HEK293 (cell line): ENCODE measurements around the gene HOMER1.
A peak's percentile ranks its signal among the peaks of the same experiment; 100 is the strongest.

Source experiments
- CTCF ChIA-PET: fragments of 350-600 bp; formaldehyde crosslinking; extraction: SDS; loops from one replicate; lab custom pipeline; 2021; ENCODE audit warnings: antibody characterized with exemption; lab: Yijun Ruan, JAX
- POLR2A ChIA-PET: fragments of 300-600 bp; formaldehyde crosslinking; extraction: SDS; loops from one replicate; lab custom pipeline; 2020; ENCODE audit warnings: antibody characterized with exemption, inconsistent platforms; lab: Yijun Ruan, JAX
- H3K27ac ChIP-seq: fragments of 200-500 bp; sonication (Bioruptor generic); 2 replicates; pipeline ENCODE4 v1.5.1; 2014; ENCODE audit warnings: low read depth, low read length, control low read depth, inconsistent platforms; ENCODE audit errors: extremely low read depth
- H3K36me3 ChIP-seq, 2 experiments: fragments of 200-500 bp in 1 of 2; sonication (Bioruptor generic) in 1 of 2; 1 replicate in 1 of 2; 2 replicates in 1 of 2; pipeline ENCODE4 v1.5.1; 2014 to 2017; ENCODE audit warnings: inconsistent platforms in 2 of 2, low read length in 2 of 2; ENCODE audit not compliant: control insufficient read depth in 2 of 2, insufficient read depth in 1 of 2
- H3K4me1 ChIP-seq: fragments of 200-500 bp; sonication (Bioruptor generic); 2 replicates; pipeline ENCODE4 v1.5.1; 2014; ENCODE audit warnings: mild to moderate bottlenecking, low read length, inconsistent platforms; ENCODE audit not compliant: control insufficient read depth, insufficient read depth
- H3K4me3 ChIP-seq: 2 replicates; pipeline ENCODE4 v1.5.1; 2011; ENCODE audit warnings: low read depth, mild to moderate bottlenecking, control low read depth, low read length, moderate library complexity
- H3K9me3 ChIP-seq: fragments of 200-500 bp; sonication (Bioruptor generic); 2 replicates; pipeline ENCODE4 v1.5.1; 2014; ENCODE audit warnings: low read depth, low read length, inconsistent platforms; ENCODE audit not compliant: control insufficient read depth, insufficient read depth
- BCL6B ChIP-seq: fragments of 450-650 bp; formaldehyde crosslinking; IDR thresholded peaks from 2 replicates; pipeline ENCODE4 v1.5.1; 2017; ENCODE audit warnings: missing biosample characterization, missing genetic modification characterization
- KLF16 ChIP-seq: fragments of 450-650 bp; formaldehyde crosslinking; IDR thresholded peaks from 2 replicates; pipeline ENCODE4 v1.5.1; 2017; ENCODE audit warnings: missing biosample characterization, missing genetic modification characterization
- PRDM6 ChIP-seq: fragments of 450-650 bp; formaldehyde crosslinking; IDR thresholded peaks from 2 replicates; pipeline ENCODE4 v1.5.1; 2017; ENCODE audit warnings: missing biosample characterization, missing genetic modification characterization
- SETDB1 ChIP-seq: IDR thresholded peaks from one replicate; pipeline ENCODE4 v1.6.1; 2017; ENCODE audit warnings: mild to moderate bottlenecking, low read length, moderate library complexity, mixed read lengths; ENCODE audit not compliant: insufficient read length
- ZBTB10 ChIP-seq: fragments of 450-650 bp; formaldehyde crosslinking; IDR thresholded peaks from 2 replicates; pipeline ENCODE4 v1.5.1; 2016; ENCODE audit warnings: missing biosample characterization, missing genetic modification characterization
- ZFP69B ChIP-seq: fragments of 450-650 bp; formaldehyde crosslinking; IDR thresholded peaks from 2 replicates; pipeline ENCODE4 v1.5.1; 2016; ENCODE audit warnings: missing biosample characterization, missing genetic modification characterization
- ZNF121 ChIP-seq: fragments of 450-650 bp; formaldehyde crosslinking; IDR thresholded peaks from 2 replicates; pipeline ENCODE4 v1.5.1; 2016; ENCODE audit warnings: missing biosample characterization, missing genetic modification characterization
- ZNF132 ChIP-seq: fragments of 450-650 bp; formaldehyde crosslinking; IDR thresholded peaks from 2 replicates; pipeline ENCODE4 v1.5.1; 2017; ENCODE audit warnings: missing biosample characterization, missing genetic modification characterization, borderline replicate concordance
- ZNF146 ChIP-seq: fragments of 450-650 bp; formaldehyde crosslinking; IDR thresholded peaks from 2 replicates; pipeline ENCODE4 v1.5.1; 2016; ENCODE audit warnings: missing biosample characterization, missing genetic modification characterization
- ZNF18 ChIP-seq: fragments of 450-650 bp; formaldehyde crosslinking; IDR thresholded peaks from 2 replicates; pipeline ENCODE4 v1.5.1; 2016; ENCODE audit warnings: missing biosample characterization, missing genetic modification characterization
- ZNF19 ChIP-seq: fragments of 450-650 bp; formaldehyde crosslinking; IDR thresholded peaks from 2 replicates; pipeline ENCODE4; 2016; ENCODE audit warnings: missing biosample characterization, missing genetic modification characterization, low read depth
- ZNF350 ChIP-seq: fragments of 450-650 bp; formaldehyde crosslinking; IDR thresholded peaks from 2 replicates; pipeline ENCODE4 v1.5.0; 2017; ENCODE audit warnings: missing biosample characterization, mild to moderate bottlenecking, missing genetic modification characterization
- ZNF654 ChIP-seq: fragments of 450-650 bp; formaldehyde crosslinking; IDR thresholded peaks from 2 replicates; pipeline ENCODE4 v1.5.1; 2016; ENCODE audit warnings: low read depth, missing biosample characterization, missing genetic modification characterization
- ZSCAN18 ChIP-seq: fragments of 450-650 bp; formaldehyde crosslinking; IDR thresholded peaks from 2 replicates; pipeline ENCODE4 v1.5.1; 2016; ENCODE audit warnings: missing biosample characterization, missing genetic modification characterization

HOMER1 gene

GRCh38 chr5:79493596-79494345 is 20.2 kb downstream of the HOMER1 start (continued):
- peak; percentile 48 for TF ChIP-seq PRDM6 (tag by site-specific recombination)
- TF ChIP-seq ZNF18: no peak

- Histone ChIP-seq H3K4me3 (no peak overlapping the region), H3K4me1 (peaks cover 19% of the 10 kb centered on the region), H3K27ac (no peak overlapping the region), H3K36me3 (no peaks in the 10 kb centered on the region), H3K9me3 (no peaks in the 10 kb centered on the region)
- TF ChIP-seq KLF16 (tag by site-specific recombination) (no peak), ZBTB10 (tag by site-specific recombination) (no peak)
- CTCF ChIA-PET: interaction anchor here (1.0 kb wide), 1 partner anchor 9 kb away, joined by 3 read pairs; no protein-coding TSS in a partner anchor
- POLR2A ChIA-PET: interaction anchor here (0.7 kb wide), 1 partner anchor 23 kb away, joined by 3 read pairs; the partner anchor contains the start of gene HOMER1
Observed at GRCh38 chr5:79491690-79492317, 22.1 kb downstream of the HOMER1 start.

- H3K4me3 ChIP-seq: no peak overlapping the region
- TF ChIP-seq ZNF121 (tag by site-specific recombination): peak; percentile 72; the same call in 1 of the 2 replicates
- no peak for TF ChIP-seq ZNF654
- ChIA-PET CTCF (interaction anchor here (0.7 to 0.9 kb wide), 4 partner anchors 22 to 469 kb away, joined by 3 to 4 read pairs (median 3); partner anchors contain the start of gene HOMER1), POLR2A (interaction anchor here (1.4 kb wide), 1 partner anchor 24 kb away, joined by 4 read pairs; the partner anchor contains the start of gene HOMER1)
- H3K27ac ChIP-seq: no peak overlapping the region
- no peaks in the 10 kb centered on the region for H3K9me3 ChIP-seq
- H3K36me3 ChIP-seq: no peaks in the 10 kb centered on the region
- peaks cover 12% of the 10 kb centered on the region for H3K4me1 ChIP-seq
Observed at GRCh38 chr5:79490323-79490936, 23.5 kb downstream of the HOMER1 start.

- Histone ChIP-seq H3K27ac (no peak overlapping the region), H3K36me3 (no peaks in the 10 kb centered on the region), H3K4me3 (no peak overlapping the region), H3K9me3 (no peaks in the 10 kb centered on the region), H3K4me1 (peaks cover 9% of the 10 kb centered on the region)
- POLR2A ChIA-PET: interaction anchor here (1.4 kb wide), 1 partner anchor 25 kb away, joined by 4 read pairs; the partner anchor contains the start of gene HOMER1
- CTCF ChIA-PET: interaction anchor here (0.7 to 1.0 kb wide), 4 partner anchors 22 to 469 kb away, joined by 3 to 4 read pairs (median 3); no protein-coding TSS in a partner anchor
- TF ChIP-seq ZSCAN18 (no peak), BCL6B (no peak), ZNF350 (tag by site-specific recombination) (no peak), ZNF19 (tag by site-specific recombination) (no peak), SETDB1 (no peak), ZFP69B (no peak), ZNF132 (tag by site-specific recombination) (no peak), ZNF146 (tag by site-specific recombination) (no peak)
Observed at GRCh38 chr5:79489773-79490172, 24.2 kb downstream of the HOMER1 start.
